ENCODE results near the gene NAAA. TPM values are rescaled to one million over a fixed set of nuclear protein-coding genes. Genes with fewer than 3 reads are reported as not detected.

Gene NAAA
- total RNA-seq, 2 experiments from 2014 or later = 15.3 to 21.5 TPM

DNA sequence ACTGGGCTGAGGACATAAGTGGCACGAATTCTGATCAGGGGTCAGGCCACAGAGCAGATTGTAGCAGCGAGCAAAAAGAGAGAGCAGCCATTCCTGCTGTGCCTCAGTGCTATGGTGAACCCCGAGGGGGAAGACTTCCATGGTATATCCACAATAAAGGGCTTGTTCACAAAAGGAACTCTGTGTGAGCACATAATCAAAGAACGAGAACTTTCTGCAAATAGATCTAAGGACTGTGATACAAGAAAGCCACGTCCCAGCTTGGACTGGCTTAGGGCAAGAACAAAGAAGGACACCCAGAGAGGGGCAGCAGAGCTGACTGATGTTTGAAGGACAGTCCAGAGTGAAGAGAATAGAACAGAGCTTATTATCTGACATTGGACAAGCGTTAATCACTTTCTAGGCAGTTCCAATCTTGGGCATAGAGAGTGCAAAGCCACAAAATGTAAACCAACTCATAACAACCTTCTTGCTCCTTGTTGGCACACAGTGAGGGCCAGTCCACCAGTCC, 62.5 kb downstream of the NAAA start:
- H4K20me1 ChIP-seq (ENCODE audit: insufficient read depth, low read length) = no peaks in the 10 kb centered on the region
- H3K4me3 ChIP-seq (ENCODE audit: low read depth, low read length, poor library complexity, severe bottlenecking) = no peak overlapping the region
- H3K4me1 ChIP-seq (ENCODE audit: insufficient read depth, low read length, poor library complexity, severe bottlenecking) = no peaks in the 10 kb centered on the region
- intact Hi-C loops (cut with micrococcal nuclease; ENCODE audit: unreplicated experiment) = no loop called here
- H2AFZ ChIP-seq (ENCODE audit: low read length) = no peak overlapping the region
- no peak for DNase-seq (ENCODE audit: low spot score)
- H3K27ac ChIP-seq (ENCODE audit: low read depth, low read length, poor library complexity, severe bottlenecking) = no peak overlapping the region
- ChIA-PET POLR2A (no interaction called here), CTCF (ENCODE audit: unreplicated experiment) (no interaction called here)
- H3K9me2 ChIP-seq (ENCODE audit: insufficient read depth, low read length) = no peaks in the 10 kb centered on the region
- no peak overlapping the region for H3K4me2 ChIP-seq (ENCODE audit: low read length)
- H3K36me3 ChIP-seq (ENCODE audit: insufficient read depth, low read length) = no peaks in the 10 kb centered on the region
- no peak for TF ChIP-seq EZH2phosphoT487 (IDR thresholded peaks at IDR 0.05; ENCODE audit: borderline replicate concordance, low read depth, low read length)
- TF ChIP-seq CTCF (conservative IDR thresholded peaks at IDR 0.05; ENCODE audit: low read length) = no peak
- BruUV-seq (replicated peaks) = no TSS peak
- no peaks in the 10 kb centered on the region for H3K9me3 ChIP-seq (ENCODE audit: low read length)
- no peaks in the 10 kb centered on the region for H3K79me2 ChIP-seq (ENCODE audit: insufficient read depth, low read depth, low read length)

GRCh38 chr4:75876218-75876617, 64.6 kb downstream of the NAAA start:
- DNase-seq (ENCODE audit: low spot score) = no peak

More at GRCh38 chr4:75876218-75876617, 64.6 kb downstream of the NAAA start:
- Histone ChIP-seq H3K9me3 (ENCODE audit: low read length) (no peaks in the 10 kb centered on the region), H3K27ac (ENCODE audit: low read depth, low read length, poor library complexity, severe bottlenecking) (no peak overlapping the region), H3K9me2 (ENCODE audit: insufficient read depth, low read length) (no peaks in the 10 kb centered on the region), H3K4me3 (ENCODE audit: low read depth, low read length, poor library complexity, severe bottlenecking) (no peak overlapping the region), H3K4me1 (ENCODE audit: insufficient read depth, low read length, poor library complexity, severe bottlenecking) (no peaks in the 10 kb centered on the region), H3K79me2 (ENCODE audit: insufficient read depth, low read depth, low read length) (no peaks in the 10 kb centered on the region), H2AFZ (ENCODE audit: low read length) (no peak overlapping the region), H3K36me3 (ENCODE audit: insufficient read depth, low read length) (no peaks in the 10 kb centered on the region), H3K4me2 (ENCODE audit: low read length) (no peak overlapping the region), H4K20me1 (ENCODE audit: insufficient read depth, low read length) (no peaks in the 10 kb centered on the region)
- BruUV-seq (replicated peaks) = no TSS peak
- intact Hi-C loops (cut with micrococcal nuclease; ENCODE audit: unreplicated experiment) = no loop called here
- TF ChIP-seq EZH2phosphoT487 (IDR thresholded peaks at IDR 0.05; ENCODE audit: borderline replicate concordance, low read depth, low read length) (no peak), CTCF (conservative IDR thresholded peaks at IDR 0.05; ENCODE audit: low read length) (no peak)
- ChIA-PET CTCF (ENCODE audit: unreplicated experiment) (no interaction called here), POLR2A (no interaction called here)
